ENCODE results near the gene ZNFX1.
"Not testable (repeated sequence)": the region's sequence is repeated elsewhere in the genome, so short reads cannot be mapped to it uniquely, and the experiment has no call there.

Gene ZNFX1

GRCh38 chr20:49247792-49248191, 30.1 kb downstream of the ZNFX1 start:
- no peak for DNase-seq

GRCh38 chr20:49247169-49247723, 30.6 kb downstream of the ZNFX1 start:
- DNase-seq, result no peak

- DNase-seq, result peak; percentile 67
These were observed 31.7 kb downstream of the ZNFX1 start for GRCh38 chr20:49245921-49246740.

GRCh38 chr20:49237531-49237930, 40.3 kb downstream of the ZNFX1 start:
- DNase-seq, result no peak

GRCh38 chr20:49236301-49236700, 41.6 kb downstream of the ZNFX1 start:
- no peak for DNase-seq

GRCh38 chr20:49234831-49235230, 43.0 kb downstream of the ZNFX1 start:
- DNase-seq, result no peak

GRCh38 chr20:49233226-49233625, 44.6 kb downstream of the ZNFX1 start:
- no peak for DNase-seq

GRCh38 chr20:49231471-49231870, 46.4 kb downstream of the ZNFX1 start:
- no peak for DNase-seq

GRCh38 chr20:49230561-49231133, 47.2 kb downstream of the ZNFX1 start:
- DNase-seq, result no peak

GRCh38 chr20:49230021-49230420, 47.8 kb downstream of the ZNFX1 start:
- peak; percentile 86 for DNase-seq

- no peak for DNase-seq
These were observed 48.5 kb downstream of the ZNFX1 start for GRCh38 chr20:49229381-49229780.

- DNase-seq, result peak; percentile 40
These were observed 49.2 kb downstream of the ZNFX1 start for GRCh38 chr20:49228676-49229075.

GRCh38 chr20:49225896-49226295, 52.0 kb downstream of the ZNFX1 start:
- DNase-seq, result no peak

GRCh38 chr20:49219924-49220831, 57.7 kb downstream of the ZNFX1 start:
- no peak for DNase-seq

GRCh38 chr20:49219091-49219923, 58.5 kb downstream of the ZNFX1 start, which contains the start of gene DDX27:
TSS of gene DDX27 (plus strand) at chr20:49219416. CDS start at chr20:49219449, 33 bp downstream.
- peak; percentile 99 for DNase-seq

GRCh38 chr20:49218739-49219090, 59.1 kb downstream of the ZNFX1 start:
- DNase-seq, result not testable (repeated sequence)

GRCh38 chr20:49216991-49217578, 60.8 kb downstream of the ZNFX1 start:
- peak; percentile 97 for DNase-seq

- no peak for DNase-seq
These were observed 62.6 kb downstream of the ZNFX1 start for GRCh38 chr20:49215232-49215631.

GRCh38 chr20:49214571-49214970, 63.3 kb downstream of the ZNFX1 start:
- DNase-seq, result no peak

- DNase-seq, result no peak
These were observed 67.1 kb downstream of the ZNFX1 start for GRCh38 chr20:49210757-49211110.

- peak; percentile 15 for DNase-seq
These were observed 67.6 kb downstream of the ZNFX1 start for GRCh38 chr20:49210101-49210756.

Data from DMS53 (cell line).